WI38 (cell line): ENCODE data around the gene B3GAT1.
"Not testable (repeated sequence)": the region's sequence is repeated elsewhere in the genome, so short reads cannot be mapped to it uniquely, and the experiment has no call there.

Experiments used
- H3K4me3 ChIP-seq: 2 replicates; pipeline ENCODE4 v1.5.1; 2011; ENCODE audit warnings: low read depth, mild to moderate bottlenecking, control low read depth, low read length
- CTCF ChIP-seq: IDR thresholded peaks from 2 replicates; pipeline ENCODE4 v1.5.1; 2012; ENCODE audit warnings: low read depth, mild to moderate bottlenecking, control low read depth, low read length

Gene B3GAT1

GRCh38 chr11:134447696-134448095 lies 35.7 kb upstream of the B3GAT1 start:
- H3K4me3 ChIP-seq: no peak overlapping the region
- TF ChIP-seq CTCF: no peak

- H3K4me3 ChIP-seq: no peak overlapping the region
- TF ChIP-seq CTCF: no peak
These were observed 33.7 kb upstream of the B3GAT1 start for GRCh38 chr11:134445601-134446325.

- not testable (repeated sequence) for H3K4me3 ChIP-seq
These were observed 32.4 kb upstream of the B3GAT1 start for GRCh38 chr11:134444160-134445108.

- H3K4me3 ChIP-seq: no peak overlapping the region
- no peak for TF ChIP-seq CTCF
These were observed 31.2 kb upstream of the B3GAT1 start for GRCh38 chr11:134443246-134443645.

GRCh38 chr11:134442246-134442645 lies 30.2 kb upstream of the B3GAT1 start:
- H3K4me3 ChIP-seq: no peak overlapping the region
- no peak for TF ChIP-seq CTCF

GRCh38 chr11:134441706-134442105 lies 29.7 kb upstream of the B3GAT1 start:
- no peak overlapping the region for H3K4me3 ChIP-seq
- TF ChIP-seq CTCF: no peak

GRCh38 chr11:134441281-134441680 lies 29.2 kb upstream of the B3GAT1 start:
- H3K4me3 ChIP-seq: no peak overlapping the region
- no peak for TF ChIP-seq CTCF
